Stomach smooth muscle (tissue), 2 donors: Measurements from ENCODE around the gene PPP6R2.
"Not testable (repeated sequence)": the region's sequence is repeated elsewhere in the genome, so short reads cannot be mapped to it uniquely, and the experiment has no call there.

Experiments used
- H3K27ac ChIP-seq: one replicate; pipeline ENCODE4 v1.7.0; 2013; ENCODE audit warnings: mild to moderate bottlenecking, low read length, inconsistent platforms
- H3K27me3 ChIP-seq, 2 donors: one replicate each; pipeline ENCODE4 v1.7.0; 2013; ENCODE audit warnings: low read length in 2 of 2; ENCODE audit not compliant: insufficient read depth in 2 of 2, control insufficient read depth in 1 of 2
- H3K36me3 ChIP-seq, 2 donors: one replicate each; pipeline ENCODE4 v1.7.0; 2013; ENCODE audit warnings: low read length in 2 of 2; ENCODE audit not compliant: control insufficient read depth in 2 of 2, insufficient read depth in 2 of 2
- H3K4me1 ChIP-seq: one replicate; pipeline ENCODE4 v1.7.0; 2013; ENCODE audit warnings: low read length; ENCODE audit not compliant: control insufficient read depth, insufficient read depth
- H3K4me3 ChIP-seq, 2 donors: one replicate each; pipeline ENCODE4 v1.7.0; 2013; ENCODE audit warnings: low read length in 2 of 2
- H3K9ac ChIP-seq, 2 donors: one replicate each; pipeline ENCODE4 v1.7.0; 2013; ENCODE audit warnings: low read length in 2 of 2, mild to moderate bottlenecking in 1 of 2
- H3K9me3 ChIP-seq, 2 donors: one replicate each; pipeline ENCODE4 v1.7.0; 2013; ENCODE audit warnings: low read length in 2 of 2; ENCODE audit not compliant: control insufficient read depth in 2 of 2
- donor health status: healthy.
- donor health status: Pancreatic carcinoma.

PPP6R2 gene

DNA sequence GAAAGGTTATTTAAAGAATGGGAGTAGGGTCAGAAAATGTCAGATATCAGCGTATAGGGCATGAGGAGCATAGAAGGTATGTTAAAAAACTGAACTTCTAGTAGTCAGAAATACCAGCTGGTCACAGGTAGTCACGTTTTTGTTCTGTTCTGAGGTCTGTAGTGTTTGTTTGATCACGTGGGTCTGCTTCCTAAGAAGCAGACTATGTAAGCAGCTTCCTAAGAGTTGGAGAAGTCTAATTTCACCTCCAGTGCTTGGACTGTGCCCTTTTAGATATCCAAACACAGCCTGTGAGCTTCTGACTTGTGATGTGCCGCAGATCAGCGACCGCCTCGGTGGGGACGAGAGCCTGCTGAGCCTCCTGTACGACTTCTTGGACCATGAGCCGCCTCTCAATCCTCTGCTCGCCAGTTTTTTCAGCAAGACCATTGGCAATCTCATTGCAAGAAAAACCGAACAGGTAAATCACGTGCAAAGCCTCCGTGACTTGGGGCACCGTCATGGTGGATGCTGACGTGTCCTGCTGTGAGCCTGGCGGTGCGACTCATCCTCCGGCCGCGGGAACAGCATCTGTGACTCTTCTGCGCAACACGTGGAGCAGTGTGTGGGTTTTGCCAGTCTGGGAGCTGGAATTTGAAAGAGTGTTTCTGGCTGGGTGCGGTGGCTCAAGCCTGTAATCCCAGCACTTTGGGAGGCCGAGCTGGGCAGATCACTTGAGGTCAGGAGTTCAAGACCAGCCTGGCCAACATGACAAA is 63.5 kb downstream of the PPP6R2 start:
- Histone ChIP-seq H3K4me1 (peaks cover 5% of the 10 kb centered on the region), H3K36me3 (peaks cover 10 to 12% of the 10 kb centered on the region in 2 donors), H3K9me3 (no peaks in the 10 kb centered on the region), H3K27ac (no peak overlapping the region), H3K9ac (no peak overlapping the region), H3K27me3 (no peaks in the 10 kb centered on the region), H3K4me3 (no peak overlapping the region)

DNA sequence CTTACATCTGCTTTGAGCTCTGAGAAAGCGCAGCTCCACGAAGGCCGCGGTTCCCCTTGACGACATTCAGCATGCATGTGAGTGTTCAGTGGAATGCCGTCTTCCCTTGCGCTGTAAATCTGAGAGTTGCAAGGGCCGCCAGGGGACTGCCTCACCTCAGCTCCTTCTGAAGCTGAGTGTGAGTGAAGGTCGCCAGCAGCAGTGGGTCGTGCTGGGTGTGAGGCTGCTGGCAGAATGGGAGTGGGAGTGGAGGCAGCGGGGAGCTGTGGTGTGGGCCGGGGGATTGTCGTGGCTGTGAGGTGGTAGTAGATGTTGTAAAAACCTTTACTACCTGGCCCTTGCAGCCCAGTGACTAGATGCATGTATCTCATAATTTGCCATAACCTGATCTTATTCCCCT is 65.2 kb downstream of the PPP6R2 start:
- H3K4me1 ChIP-seq, result peaks cover 5% of the 10 kb centered on the region
- no peaks in the 10 kb centered on the region for H3K9me3 ChIP-seq
- no peaks in the 10 kb centered on the region for H3K27me3 ChIP-seq
- H3K36me3 ChIP-seq, result peaks cover 10 to 12% of the 10 kb centered on the region in 2 donors
- H3K4me3 ChIP-seq, result no peak overlapping the region
- no peak overlapping the region for H3K27ac ChIP-seq
- no peak overlapping the region for H3K9ac ChIP-seq

DNA sequence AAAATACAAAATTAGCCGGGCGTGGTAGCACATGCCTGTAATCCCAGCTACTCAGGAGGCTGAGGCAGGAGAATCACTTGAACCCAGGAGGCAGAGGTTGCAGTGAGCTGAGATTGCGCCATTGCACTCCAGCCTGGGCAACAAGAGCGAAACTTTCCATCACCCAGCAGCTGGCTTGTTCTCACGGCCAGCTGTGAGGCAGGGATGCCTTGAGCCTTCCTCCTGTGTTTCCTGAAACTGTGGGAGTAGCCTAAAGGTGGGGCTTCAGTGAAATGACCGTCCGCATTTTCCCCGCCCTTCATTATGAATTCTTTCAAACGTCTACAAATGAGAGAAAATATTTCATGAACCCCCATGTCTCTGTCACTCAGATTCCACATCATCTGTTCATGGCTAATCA is 65.8 kb downstream of the PPP6R2 start:
- not testable (repeated sequence) for H3K27me3 ChIP-seq, H3K9me3 ChIP-seq, H3K9ac ChIP-seq, H3K4me3 ChIP-seq, H3K27ac ChIP-seq, H3K4me1 ChIP-seq
- peaks cover 12 to 14% of the 10 kb centered on the region in 2 donors for H3K36me3 ChIP-seq

- Histone ChIP-seq H3K36me3 (peaks cover 40 to 48% of the 10 kb centered on the region in 2 donors), H3K4me1 (no peaks in the 10 kb centered on the region), H3K27me3 (no peaks in the 10 kb centered on the region)
Measured at GRCh38 chr22:50414476-50415248, 71.5 kb downstream of the PPP6R2 start.

GRCh38 chr22:50415426-50415825 is 72.3 kb downstream of the PPP6R2 start:
- no peaks in the 10 kb centered on the region for H3K4me1 ChIP-seq
- H3K27me3 ChIP-seq, result no peaks in the 10 kb centered on the region
- H3K4me3 ChIP-seq, result no peak overlapping the region
- H3K27ac ChIP-seq, result no peak overlapping the region
- no peak overlapping the region for H3K9ac ChIP-seq
- no peaks in the 10 kb centered on the region for H3K9me3 ChIP-seq
- H3K36me3 ChIP-seq, result peaks cover 47 to 56% of the 10 kb centered on the region in 2 donors

More at GRCh38 chr22:50414476-50415248, 71.5 kb downstream of the PPP6R2 start:
- Histone ChIP-seq H3K9me3 (no peaks in the 10 kb centered on the region), H3K27ac (no peak overlapping the region), H3K4me3 (no peak overlapping the region), H3K9ac (no peak overlapping the region)

DNA sequence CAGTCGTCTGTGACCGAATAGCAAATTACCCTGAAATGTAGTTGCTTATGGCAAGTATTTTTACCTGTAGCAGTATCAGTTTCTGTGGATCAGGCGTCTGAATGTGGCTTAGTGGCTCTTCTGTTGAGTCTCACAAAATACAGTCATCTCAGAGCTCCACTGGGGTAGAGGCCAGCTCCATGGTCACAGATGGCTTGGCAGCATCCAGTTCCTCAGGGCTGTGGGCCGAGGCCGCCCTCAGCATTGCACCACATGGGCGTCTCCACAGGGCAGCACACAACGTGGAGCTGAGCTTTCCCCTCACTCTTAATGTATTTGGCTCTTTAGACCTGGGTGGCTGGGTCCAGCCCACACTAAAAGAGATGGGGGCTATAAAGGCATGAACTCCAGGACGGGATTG is 73.9 kb downstream of the PPP6R2 start:
- H3K4me3 ChIP-seq, result no peak overlapping the region
- peaks cover 53 to 63% of the 10 kb centered on the region in 2 donors for H3K36me3 ChIP-seq
- H3K9ac ChIP-seq, result no peak overlapping the region
- H3K4me1 ChIP-seq, result no peaks in the 10 kb centered on the region
- H3K27ac ChIP-seq, result no peak overlapping the region
- no peaks in the 10 kb centered on the region for H3K9me3 ChIP-seq
- H3K27me3 ChIP-seq, result no peaks in the 10 kb centered on the region

GRCh38 chr22:50417411-50418210 is 74.5 kb downstream of the PPP6R2 start:
- Histone ChIP-seq H3K27me3 (no peaks in the 10 kb centered on the region), H3K9ac (no peak overlapping the region), H3K27ac (no peak overlapping the region), H3K4me3 (no peak overlapping the region), H3K4me1 (no peaks in the 10 kb centered on the region), H3K36me3 (peaks cover 59 to 69% of the 10 kb centered on the region in 2 donors), H3K9me3 (no peaks in the 10 kb centered on the region)

DNA sequence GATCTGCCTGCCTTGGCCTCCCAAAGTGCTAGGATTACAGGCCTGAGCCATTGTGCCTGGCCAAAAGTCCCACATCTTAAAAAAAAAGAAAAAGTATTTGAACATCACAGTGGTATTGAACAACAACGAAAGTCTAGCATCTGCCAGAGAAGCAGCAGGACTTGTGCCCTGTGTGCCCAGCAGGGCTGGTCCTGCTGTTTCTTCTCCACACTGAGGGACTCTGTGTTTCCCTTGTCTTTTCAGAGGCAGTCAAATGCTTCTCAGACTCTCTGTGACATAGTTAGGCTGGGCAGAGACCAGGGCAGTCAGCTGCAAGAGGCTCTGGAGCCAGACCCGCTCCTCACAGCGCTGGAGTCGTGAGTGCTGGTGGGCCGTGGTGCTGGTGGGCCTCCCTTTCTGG is 75.5 kb downstream of the PPP6R2 start:
- no peak overlapping the region for H3K9ac ChIP-seq
- H3K36me3 ChIP-seq, result peaks cover 69 to 79% of the 10 kb centered on the region in 2 donors
- H3K4me3 ChIP-seq, result no peak overlapping the region

GRCh38 chr22:50419116-50419515 is 76.0 kb downstream of the PPP6R2 start:
- H3K27me3 ChIP-seq, result no peaks in the 10 kb centered on the region

More for the DNA sequence above, 75.5 kb downstream of the PPP6R2 start:
- no peak overlapping the region for H3K27ac ChIP-seq
- no peaks in the 10 kb centered on the region for H3K27me3 ChIP-seq
- H3K9me3 ChIP-seq, result no peaks in the 10 kb centered on the region
- no peaks in the 10 kb centered on the region for H3K4me1 ChIP-seq

DNA sequence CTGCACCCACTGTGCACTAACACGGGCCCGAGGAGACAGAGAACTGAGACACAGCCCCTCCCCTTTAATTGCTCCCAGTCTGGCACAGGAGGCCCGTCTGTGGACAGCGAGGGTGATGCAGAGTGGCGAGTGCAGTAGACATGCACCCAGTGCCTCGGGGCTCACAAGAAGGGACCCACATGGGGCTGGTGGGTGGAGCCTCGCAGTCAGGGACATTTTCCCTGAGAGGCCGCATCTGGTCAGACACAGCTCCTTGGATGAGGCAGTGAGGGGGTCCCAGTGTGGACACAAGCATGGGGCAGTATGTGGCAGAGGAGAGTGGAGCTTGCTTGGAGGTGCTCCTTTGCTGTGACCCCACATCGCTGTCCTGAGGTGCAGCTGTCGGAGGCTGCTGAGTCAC is 76.9 kb downstream of the PPP6R2 start:
- Histone ChIP-seq H3K27me3 (no peaks in the 10 kb centered on the region), H3K4me1 (no peaks in the 10 kb centered on the region), H3K4me3 (no peak overlapping the region), H3K9me3 (no peaks in the 10 kb centered on the region), H3K36me3 (peaks cover 72 to 74% of the 10 kb centered on the region in 2 donors), H3K9ac (no peak overlapping the region), H3K27ac (no peak overlapping the region)

More at GRCh38 chr22:50419116-50419515, 76.0 kb downstream of the PPP6R2 start:
- Histone ChIP-seq H3K9ac (no peak overlapping the region), H3K27ac (no peak overlapping the region), H3K9me3 (no peaks in the 10 kb centered on the region), H3K36me3 (peaks cover 73 to 80% of the 10 kb centered on the region in 2 donors), H3K4me3 (no peak overlapping the region), H3K4me1 (no peaks in the 10 kb centered on the region)
